A549 treated with CORT108297 at 1 μM for 4 hours (cell line): ENCODE results near the gene PHF14. TPM values are rescaled to one million over a fixed set of nuclear protein-coding genes. Genes with fewer than 3 reads are reported as not detected.

Experiments
- total RNA-seq: library from RNA; stranded (reverse); fragments of 200-300 nt; extraction: Qiagen RNA extraction; gene quantifications from 5 replicates; pipeline ENCODE4 v1.2.3, GENCODE V29; 2022

PHF14 gene
- total RNA-seq, result 19.0 to 24.3 TPM (median 20.2 TPM) in 5 replicates

GRCh38 chr7:10973061-10973941 is at the start of gene PHF14:
Gene PHF14, plus strand, starts transcription at chr7:10973872. Its CDS starts 452 bp downstream, at chr7:10974324.

